HepG2 (cell line): Measurements from ENCODE around the gene TMEM44. TPM values are rescaled to one million over a fixed set of nuclear protein-coding genes. Genes with fewer than 3 reads are reported as not detected.

ENCODE experiments used
- ATAC-seq: fragments of 200-7000 bp; cut with Tn5 transposase; 3 replicates; pipeline ENCODE4 v1.9.1; 2020; ENCODE audit warnings: mild to moderate bottlenecking, moderate library complexity
- BruUV-seq: library from RNA; stranded (reverse); fragments of 400-500 nt; replicated peaks from 2 replicates; lab custom pipeline; 2021; lab: Mats Ljungman, UMichigan
- CTCF ChIA-PET: fragments of 300-600 bp; formaldehyde crosslinking; extraction: SDS; loops from one replicate; lab custom pipeline; 2021; ENCODE audit warnings: low total read pairs, inconsistent platforms, low intra/inter-chr PET ratio; lab: Yijun Ruan, JAX
- POLR2A ChIA-PET: fragments of 350-600 bp; sonication (Branson Sonifier 250); formaldehyde crosslinking; loops from one replicate; lab custom pipeline; 2020; ENCODE audit warnings: antibody characterized with exemption, inconsistent platforms; lab: Yijun Ruan, JAX
- DNase-seq: peaks from one replicate; pipeline ENCODE4 v3.0.0-alpha.2; 2015; ENCODE audit warnings: low spot score
- FAIRE-seq: peaks from 3 replicates; lab custom pipeline; 2011; peaks lifted over from hg19 to GRCh38; lab: Jason Lieb, UNC
- H2AFZ ChIP-seq: one replicate; pipeline ENCODE4 v1.6.1; 2011; ENCODE audit warnings: low read length, inconsistent platforms
- H3K27ac ChIP-seq: fragments of 300-600 bp; 3 replicates; pipeline ENCODE4 v1.8.0; 2011; ENCODE audit warnings: mixed run types, mild to moderate bottlenecking, mixed read lengths, low read length, inconsistent platforms; ENCODE audit not compliant: insufficient read depth; ENCODE audit errors: extremely low read length
- H3K27me3 ChIP-seq, 2 experiments: fragments of 200-600 bp in 1 of 2; 2 replicates in 1 of 2; 3 replicates in 1 of 2; pipeline versions ENCODE4 v1.6.0 to v1.8.0; 2011; ENCODE audit warnings: low read length in 2 of 2, mild to moderate bottlenecking in 2 of 2, moderate library complexity in 2 of 2, inconsistent platforms in 1 of 2; ENCODE audit not compliant: insufficient read depth in 2 of 2, control insufficient read depth in 1 of 2
- H3K36me3 ChIP-seq, 2 experiments: fragments of 200-600 bp in 1 of 2; replicated peaks in 1 of 2; 2 replicates in 1 of 2; 3 replicates in 1 of 2; pipeline versions ENCODE4 v1.5.1 to v1.8.0; 2011; ENCODE audit warnings: low read length in 2 of 2, inconsistent platforms in 1 of 2; ENCODE audit not compliant: insufficient read depth in 2 of 2, control insufficient read depth in 1 of 2
- H3K4me1 ChIP-seq: 2 replicates; pipeline ENCODE4 v1.5.1; 2012; ENCODE audit warnings: low read length, inconsistent platforms; ENCODE audit not compliant: insufficient read depth
- H3K4me2 ChIP-seq: 2 replicates; pipeline ENCODE4 v1.6.0; 2011; ENCODE audit warnings: low read depth, low read length, inconsistent platforms
- H3K4me3 ChIP-seq, 3 experiments: fragments of 200-600 bp in 1 of 3; sonication (generic), shearing (Covaris generic) in 1 of 3; replicated peaks in 1 of 3; 2 replicates each; pipeline ENCODE4 v1.5.1; 2011 to 2016; ENCODE audit warnings: low read length in 3 of 3, inconsistent platforms in 2 of 3, low read depth in 2 of 3, mild to moderate bottlenecking in 2 of 3, control low read depth in 1 of 3, mixed read lengths in 1 of 3; ENCODE audit not compliant: insufficient read depth in 1 of 3
- H3K79me2 ChIP-seq: one replicate; pipeline ENCODE4 v1.6.1; 2011; ENCODE audit warnings: low read length, inconsistent platforms; ENCODE audit not compliant: insufficient read depth
- H3K9ac ChIP-seq: 2 replicates; pipeline ENCODE4 v1.6.0; 2011; ENCODE audit warnings: mild to moderate bottlenecking, low read depth, low read length, inconsistent platforms; ENCODE audit not compliant: insufficient read depth
- H3K9me3 ChIP-seq: 2 replicates; pipeline ENCODE4 v1.5.1; 2012; ENCODE audit warnings: mild to moderate bottlenecking, low read length
- H4K20me1 ChIP-seq: 2 replicates; pipeline ENCODE4 v1.6.0; 2011; ENCODE audit warnings: inconsistent platforms, mild to moderate bottlenecking, low read length, moderate library complexity; ENCODE audit not compliant: insufficient read depth
- ARNT2 ChIP-seq: sonication (generic); formaldehyde crosslinking; IDR thresholded peaks from 2 replicates; pipeline ENCODE4 v1.8.0; 2022; ENCODE audit warnings: mild to moderate bottlenecking, low read depth, missing genetic modification reagents, moderate library complexity
- BCL6 ChIP-seq: IDR thresholded peaks from 2 replicates; pipeline ENCODE4 v1.6.1; 2016; ENCODE audit warnings: missing genetic modification reagents, missing compliant biosample characterization
- CBFB ChIP-seq: sonication (generic); formaldehyde crosslinking; IDR thresholded peaks from 2 replicates; pipeline ENCODE4 v1.4.0; 2020; ENCODE audit warnings: missing genetic modification reagents
- CREB1 ChIP-seq, 2 experiments: fragments of 450-650 bp in 1 of 2; IDR thresholded peaks; 2 replicates each; pipeline ENCODE4 v1.6.1; 2016 to 2017; ENCODE audit warnings: control low read depth in 1 of 2, mild to moderate bottlenecking in 1 of 2, missing compliant biosample characterization in 1 of 2, missing genetic modification characterization in 1 of 2
- FOSL1 ChIP-seq: sonication (generic); formaldehyde crosslinking; IDR thresholded peaks from 2 replicates; pipeline ENCODE4 v1.9.0; 2021; ENCODE audit warnings: missing genetic modification reagents, borderline replicate concordance
- FOXC1 ChIP-seq: sonication (generic); formaldehyde crosslinking; IDR thresholded peaks from 2 replicates; pipeline ENCODE4 v1.8.0; 2022; ENCODE audit warnings: mild to moderate bottlenecking, missing genetic modification reagents, borderline replicate concordance
- GATAD2A ChIP-seq: IDR thresholded peaks from 2 replicates; pipeline ENCODE4 v1.6.1; 2016
- GPN1 ChIP-seq: sonication (generic); formaldehyde crosslinking; IDR thresholded peaks from 2 replicates; pipeline ENCODE4 v1.5.1; 2020; ENCODE audit warnings: missing genetic modification reagents, borderline replicate concordance
- HHEX ChIP-seq: IDR thresholded peaks from 2 replicates; pipeline ENCODE4 v1.6.1; 2016; ENCODE audit warnings: control low read depth
- JARID2 ChIP-seq: sonication (generic); formaldehyde crosslinking; IDR thresholded peaks from 2 replicates; pipeline ENCODE4 v1.8.1; 2023; ENCODE audit warnings: missing genetic modification reagents, inconsistent platforms; ENCODE audit not compliant: insufficient replicate concordance
- LCORL ChIP-seq, 2 experiments: fragments of 450-650 bp in 1 of 2; sonication (generic) in 1 of 2; formaldehyde crosslinking in 1 of 2; IDR thresholded peaks; 2 replicates each; pipeline versions ENCODE4 v1.5.0 to v1.6.1; 2017 to 2020; ENCODE audit warnings: antibody characterized with exemption in 1 of 2, missing genetic modification reagents in 1 of 2
- NRL ChIP-seq: sonication (generic); formaldehyde crosslinking; IDR thresholded peaks from 2 replicates; pipeline ENCODE4 v1.5.0; 2020; ENCODE audit warnings: missing genetic modification reagents, mild to moderate bottlenecking, moderate library complexity, borderline replicate concordance
- ZNF124 ChIP-seq: sonication (generic); formaldehyde crosslinking; IDR thresholded peaks from 2 replicates; pipeline ENCODE4 v1.4.0; 2020; ENCODE audit warnings: missing genetic modification reagents
- ZNF230 ChIP-seq: sonication (generic); formaldehyde crosslinking; IDR thresholded peaks from 2 replicates; pipeline ENCODE4 v1.4.0; 2020; ENCODE audit warnings: mild to moderate bottlenecking, missing genetic modification reagents
- ZNF383 ChIP-seq: sonication (generic); formaldehyde crosslinking; IDR thresholded peaks from 2 replicates; pipeline ENCODE4 v1.4.0; 2020; ENCODE audit warnings: missing genetic modification reagents, mild to moderate bottlenecking, borderline replicate concordance
- ZNF788 ChIP-seq: sonication (generic); formaldehyde crosslinking; IDR thresholded peaks from 2 replicates; pipeline ENCODE4 v1.5.0; 2020; ENCODE audit warnings: mild to moderate bottlenecking, missing genetic modification reagents, borderline replicate concordance
- ZNF883 ChIP-seq: sonication (generic); formaldehyde crosslinking; IDR thresholded peaks from 2 replicates; pipeline ENCODE4 v1.5.1; 2020; ENCODE audit warnings: mild to moderate bottlenecking, missing genetic modification reagents; ENCODE audit errors: not compliant biosample characterization
- ZNF891 ChIP-seq: sonication (generic); formaldehyde crosslinking; IDR thresholded peaks from 2 replicates; pipeline ENCODE4 v1.5.0; 2020; ENCODE audit warnings: mild to moderate bottlenecking, missing genetic modification reagents
- ZSCAN9 ChIP-seq: IDR thresholded peaks from 2 replicates; pipeline ENCODE4 v1.6.1; 2016; ENCODE audit warnings: borderline replicate concordance
- WGBS: methylation state at CpG from one replicate; pipeline ENCODE4 v1.1.6; 2017; ENCODE audit warnings: low lambda C conversion rate; 5-methylcytosine and 5-hydroxymethylcytosine counted together
- in situ Hi-C: cut with HindIII; loops from 2 replicates; pipeline ENCODE4 v1.10.0; 2017; ENCODE audit warnings: low pct_unique_long_range_greater_than_20kb; ENCODE audit not compliant: extremely low pct_ligation_motif_present
- intact Hi-C: fragments of 100-400 bp; cut with micrococcal nuclease; formaldehyde crosslinking; loops from one replicate; pipeline ENCODE4 v1.10.0; 2022; ENCODE audit not compliant: unreplicated experiment
- polyA plus RNA-seq, 8 experiments: library from polyadenylated mRNA; depleted of rRNA in 3 of 8; stranded (reverse) in 7 of 8; unstranded in 1 of 8; fragments of >200 nt; fragmentation: Illumina TruSeq in 4 of 8; extraction: Trizol in 4 of 8; gene quantifications; 2 replicates each; pipeline versions ENCODE4 v1.2.1 to v1.2.3, GENCODE V29; 2011 to 2016; ENCODE audit warnings: low read depth in 4 of 8, missing spikeins in 1 of 8, mixed read lengths in 1 of 8; ENCODE audit not compliant: insufficient read depth in 1 of 8
- total RNA-seq, 5 experiments: library from RNA; depleted of rRNA; stranded (reverse); fragments of >200 nt; fragmentation: Illumina TruSeq; extraction: Trizol; gene quantifications; 2 replicates each; pipeline ENCODE4 v1.2.3, GENCODE V29; 2016; ENCODE audit warnings: low read depth in 1 of 5
- TF ChIP-seq, protein P1 (sequence below): sonication (generic); formaldehyde crosslinking; IDR thresholded peaks from 2 replicates; pipeline ENCODE4 v1.5.1; 2020; ENCODE audit warnings: mild to moderate bottlenecking, missing genetic modification reagents, moderate library complexity
- TF ChIP-seq, protein P2 (sequence below): IDR thresholded peaks from 2 replicates; pipeline ENCODE4 v1.6.1; 2012; ENCODE audit warnings: inconsistent platforms

Gene TMEM44
- total and polyA plus RNA-seq, 2 of the 13 experiments (the other 11 are each of a cell fraction or from before 2014, with no cell fraction given): 7.3 to 13.8 TPM

DNA sequence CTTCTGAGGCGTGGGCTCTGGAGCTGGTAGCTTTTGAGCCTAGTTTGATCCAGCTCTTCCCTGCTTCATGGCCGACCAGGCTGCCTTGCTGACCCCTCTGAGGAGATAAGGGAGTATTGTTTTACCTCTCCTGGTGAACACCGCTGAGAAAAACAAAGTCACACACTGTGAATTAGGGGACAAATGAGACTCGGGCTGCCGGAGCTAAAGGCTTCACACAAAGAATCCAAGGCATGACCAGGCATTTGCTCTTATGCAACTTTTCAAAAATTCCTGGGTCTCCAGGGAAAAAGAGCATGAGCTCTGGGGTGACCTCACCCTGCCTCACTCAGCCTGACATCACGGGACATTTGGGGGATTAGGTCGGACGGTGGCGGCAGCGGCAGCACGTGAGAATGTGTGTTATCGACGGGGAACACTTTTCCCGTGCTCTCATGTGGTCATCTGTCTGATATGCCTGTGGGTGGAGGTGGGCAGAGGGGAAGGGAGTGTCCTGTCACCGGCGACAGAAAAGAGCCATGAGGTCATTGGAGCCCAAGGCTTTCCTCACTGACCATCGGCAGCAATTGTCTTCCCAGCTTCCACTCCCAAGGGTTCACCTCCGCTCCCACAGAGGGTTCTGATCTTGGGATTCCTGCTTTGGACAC lies 61.0 kb downstream of the TMEM44 start:
- H2AFZ ChIP-seq: peak overlapping the region; percentile 70
- H3K36me3 ChIP-seq: no peaks in the 10 kb centered on the region
- ChIA-PET CTCF (interaction anchor here (1.5 kb wide), 1 partner anchor 100 kb away, joined by 4 read pairs; no protein-coding TSS in a partner anchor), POLR2A (interaction anchor here (0.9 to 3.5 kb wide), 12 partner anchors 9 to 222 kb away, joined by 3 to 24 read pairs (median 6); no protein-coding TSS in a partner anchor)
- no peaks in the 10 kb centered on the region for H4K20me1 ChIP-seq
- H3K79me2 ChIP-seq: no peaks in the 10 kb centered on the region
- BruUV-seq: no TSS peak
- H3K27ac ChIP-seq: no peak overlapping the region
- FAIRE-seq (peak; percentile 12), ATAC-seq (peak; percentile 54), DNase-seq (peak; percentile 90)
- no peaks in the 10 kb centered on the region for H3K27me3 ChIP-seq
- intact Hi-C loops (loop anchor here (1.0 to 5.0 kb wide), 2 partner anchors 35 to 85 kb away; partner anchors contain the start of gene ATP13A3), in situ Hi-C loops (loop anchor here (5.0 kb wide), 1 partner anchor 95 kb away; no protein-coding TSS in a partner anchor)
- H3K9me3 ChIP-seq: no peaks in the 10 kb centered on the region
- H3K9ac ChIP-seq: peak overlapping the region; percentile 67
- WGBS: 6% methylated on average over 15 of the region's 18 CpGs
- H3K4me2 ChIP-seq: peak overlapping the region; percentile 89
- peak overlapping the region; percentile 6 to 62 (median 15); a peak in 3 of 6 replicates for H3K4me3 ChIP-seq
- peaks cover 51% of the 10 kb centered on the region for H3K4me1 ChIP-seq
- TF ChIP-seq LCORL (IDR thresholded peaks at IDR 0.05) (no peak), LCORL (CRISPR knock-in tag; IDR thresholded peaks at IDR 0.05) (peak; percentile 70; the same call in 1 of the 2 replicates), GPN1 (no peak), CBFB (no peak), ZNF883 (CRISPR knock-in tag) (peak; percentile 18), HHEX (CRISPR knock-in tag) (no peak), CREB1 (IDR thresholded peaks at IDR 0.05) (peak; percentile 57), CREB1 (CRISPR knock-in tag; IDR thresholded peaks at IDR 0.05) (no peak), JARID2 (CRISPR knock-in tag) (no peak), BCL6 (CRISPR knock-in tag) (peak; percentile 73), ZNF230 (CRISPR knock-in tag) (0 out of 2 replicates have a peak, but pooled peaks have one; percentile 31), ZNF891 (CRISPR knock-in tag) (no peak; the same call in 1 of the 2 replicates), ZNF383 (CRISPR knock-in tag) (no peak), FOXC1 (CRISPR knock-in tag) (0 out of 2 replicates have a peak, but pooled peaks have one; percentile 57), ZSCAN9 (CRISPR knock-in tag) (no peak), GATAD2A (CRISPR knock-in tag) (0 out of 2 replicates have a peak, but pooled peaks have one; percentile 51), NRL (CRISPR knock-in tag) (no peak), ARNT2 (CRISPR knock-in tag) (peak; percentile 67), ZNF124 (CRISPR knock-in tag) (no peak), FOSL1 (CRISPR knock-in tag) (no peak), ZNF788 (CRISPR knock-in tag) (0 out of 2 replicates have a peak, but pooled peaks have one; percentile 26)
- TF ChIP-seq, protein P1, sequence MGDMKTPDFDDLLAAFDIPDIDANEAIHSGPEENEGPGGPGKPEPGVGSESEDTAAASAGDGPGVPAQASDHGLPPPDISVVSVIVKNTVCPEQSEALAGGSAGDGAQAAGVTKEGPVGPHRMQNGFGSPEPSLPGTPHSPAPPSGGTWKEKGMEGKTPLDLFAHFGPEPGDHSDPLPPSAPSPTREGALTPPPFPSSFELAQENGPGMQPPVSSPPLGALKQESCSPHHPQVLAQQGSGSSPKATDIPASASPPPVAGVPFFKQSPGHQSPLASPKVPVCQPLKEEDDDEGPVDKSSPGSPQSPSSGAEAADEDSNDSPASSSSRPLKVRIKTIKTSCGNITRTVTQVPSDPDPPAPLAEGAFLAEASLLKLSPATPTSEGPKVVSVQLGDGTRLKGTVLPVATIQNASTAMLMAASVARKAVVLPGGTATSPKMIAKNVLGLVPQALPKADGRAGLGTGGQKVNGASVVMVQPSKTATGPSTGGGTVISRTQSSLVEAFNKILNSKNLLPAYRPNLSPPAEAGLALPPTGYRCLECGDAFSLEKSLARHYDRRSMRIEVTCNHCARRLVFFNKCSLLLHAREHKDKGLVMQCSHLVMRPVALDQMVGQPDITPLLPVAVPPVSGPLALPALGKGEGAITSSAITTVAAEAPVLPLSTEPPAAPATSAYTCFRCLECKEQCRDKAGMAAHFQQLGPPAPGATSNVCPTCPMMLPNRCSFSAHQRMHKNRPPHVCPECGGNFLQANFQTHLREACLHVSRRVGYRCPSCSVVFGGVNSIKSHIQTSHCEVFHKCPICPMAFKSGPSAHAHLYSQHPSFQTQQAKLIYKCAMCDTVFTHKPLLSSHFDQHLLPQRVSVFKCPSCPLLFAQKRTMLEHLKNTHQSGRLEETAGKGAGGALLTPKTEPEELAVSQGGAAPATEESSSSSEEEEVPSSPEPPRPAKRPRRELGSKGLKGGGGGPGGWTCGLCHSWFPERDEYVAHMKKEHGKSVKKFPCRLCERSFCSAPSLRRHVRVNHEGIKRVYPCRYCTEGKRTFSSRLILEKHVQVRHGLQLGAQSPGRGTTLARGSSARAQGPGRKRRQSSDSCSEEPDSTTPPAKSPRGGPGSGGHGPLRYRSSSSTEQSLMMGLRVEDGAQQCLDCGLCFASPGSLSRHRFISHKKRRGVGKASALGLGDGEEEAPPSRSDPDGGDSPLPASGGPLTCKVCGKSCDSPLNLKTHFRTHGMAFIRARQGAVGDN (CRISPR knock-in tag): peak; percentile 75
- TF ChIP-seq, protein P2, sequence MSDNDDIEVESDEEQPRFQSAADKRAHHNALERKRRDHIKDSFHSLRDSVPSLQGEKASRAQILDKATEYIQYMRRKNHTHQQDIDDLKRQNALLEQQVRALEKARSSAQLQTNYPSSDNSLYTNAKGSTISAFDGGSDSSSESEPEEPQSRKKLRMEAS: peak; percentile 77
